GM12878 (cell line): ENCODE results near the gene SCCPDH.

Experiments used
- CHD4 ChIP-seq: fragments of 200-600 bp; sonication (generic); IDR thresholded peaks from 2 replicates; pipeline ENCODE4 v1.6.1; 2016; ENCODE audit warnings: mild to moderate bottlenecking
- CTCF ChIP-seq, 3 experiments: IDR thresholded peaks in 2 of 3; conservative IDR thresholded peaks in 1 of 3; 2 replicates each; pipeline ENCODE4 v1.5.1; 2011; ENCODE audit warnings: low read depth in 3 of 3, low read length in 3 of 3, mild to moderate bottlenecking in 3 of 3, control low read depth in 2 of 3, moderate library complexity in 2 of 3, inconsistent platforms in 1 of 3, mixed read lengths in 1 of 3; ENCODE audit not compliant: control insufficient read depth in 2 of 3, insufficient read depth in 1 of 3; ENCODE audit errors: extremely low read depth in 1 of 3
- EP300 ChIP-seq, 2 experiments: fragments of 150-350 bp in 1 of 2; IDR thresholded peaks; 2 replicates each; pipeline ENCODE4 v1.6.1; 2011 to 2012; ENCODE audit warnings: low read depth in 2 of 2, low read length in 2 of 2, borderline replicate concordance in 1 of 2, improper control_type of control experiment in 1 of 2, inconsistent platforms in 1 of 2; ENCODE audit not compliant: control insufficient read depth in 1 of 2
- POLR2AphosphoS5 ChIP-seq: IDR thresholded peaks from 2 replicates; pipeline ENCODE4 v1.6.1; 2011; ENCODE audit warnings: mild to moderate bottlenecking, low read length, inconsistent platforms
- RELA ChIP-seq: fragments of 450-650 bp; IDR thresholded peaks from 2 replicates; pipeline ENCODE4 v1.8.0; 2014; ENCODE audit warnings: borderline replicate concordance; ENCODE audit not compliant: partially characterized antibody
- TF ChIP-seq, protein P1 (sequence below): IDR thresholded peaks from 2 replicates; pipeline ENCODE4 v1.6.1; 2012; ENCODE audit warnings: mild to moderate bottlenecking, low read depth, low read length

DNA sequence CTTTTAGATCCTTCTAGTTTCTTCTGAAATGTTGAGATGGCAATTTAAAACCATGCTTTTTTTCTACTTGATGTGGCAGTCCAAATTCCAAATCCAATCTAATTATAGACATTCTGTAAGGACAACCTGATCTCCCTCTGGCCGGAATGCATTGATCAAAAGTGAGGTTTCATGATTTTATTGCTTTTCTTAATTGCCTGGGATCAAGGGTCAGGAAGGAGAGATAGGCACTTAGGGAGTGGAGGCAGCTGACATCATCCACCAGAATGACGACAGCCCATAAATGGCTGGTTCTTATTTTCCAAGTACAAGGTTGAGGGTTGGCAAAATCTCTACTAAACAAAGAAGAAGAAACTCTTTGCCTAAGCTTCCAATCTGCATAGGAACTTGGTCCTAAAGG is 46.4 kb upstream of the SCCPDH start:
- TF ChIP-seq, protein P1, sequence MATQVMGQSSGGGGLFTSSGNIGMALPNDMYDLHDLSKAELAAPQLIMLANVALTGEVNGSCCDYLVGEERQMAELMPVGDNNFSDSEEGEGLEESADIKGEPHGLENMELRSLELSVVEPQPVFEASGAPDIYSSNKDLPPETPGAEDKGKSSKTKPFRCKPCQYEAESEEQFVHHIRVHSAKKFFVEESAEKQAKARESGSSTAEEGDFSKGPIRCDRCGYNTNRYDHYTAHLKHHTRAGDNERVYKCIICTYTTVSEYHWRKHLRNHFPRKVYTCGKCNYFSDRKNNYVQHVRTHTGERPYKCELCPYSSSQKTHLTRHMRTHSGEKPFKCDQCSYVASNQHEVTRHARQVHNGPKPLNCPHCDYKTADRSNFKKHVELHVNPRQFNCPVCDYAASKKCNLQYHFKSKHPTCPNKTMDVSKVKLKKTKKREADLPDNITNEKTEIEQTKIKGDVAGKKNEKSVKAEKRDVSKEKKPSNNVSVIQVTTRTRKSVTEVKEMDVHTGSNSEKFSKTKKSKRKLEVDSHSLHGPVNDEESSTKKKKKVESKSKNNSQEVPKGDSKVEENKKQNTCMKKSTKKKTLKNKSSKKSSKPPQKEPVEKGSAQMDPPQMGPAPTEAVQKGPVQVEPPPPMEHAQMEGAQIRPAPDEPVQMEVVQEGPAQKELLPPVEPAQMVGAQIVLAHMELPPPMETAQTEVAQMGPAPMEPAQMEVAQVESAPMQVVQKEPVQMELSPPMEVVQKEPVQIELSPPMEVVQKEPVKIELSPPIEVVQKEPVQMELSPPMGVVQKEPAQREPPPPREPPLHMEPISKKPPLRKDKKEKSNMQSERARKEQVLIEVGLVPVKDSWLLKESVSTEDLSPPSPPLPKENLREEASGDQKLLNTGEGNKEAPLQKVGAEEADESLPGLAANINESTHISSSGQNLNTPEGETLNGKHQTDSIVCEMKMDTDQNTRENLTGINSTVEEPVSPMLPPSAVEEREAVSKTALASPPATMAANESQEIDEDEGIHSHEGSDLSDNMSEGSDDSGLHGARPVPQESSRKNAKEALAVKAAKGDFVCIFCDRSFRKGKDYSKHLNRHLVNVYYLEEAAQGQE = no peak
- TF ChIP-seq CHD4 (no peak), POLR2AphosphoS5 (no peak), RELA (no peak), CTCF (IDR thresholded peaks at IDR 0.05 in 2 of 3, conservative IDR thresholded peaks at IDR 0.05 in 1 of 3; ENCODE audit: control insufficient read depth in 2 of 3, extremely low read depth in 1 of 3, insufficient read depth in 1 of 3, low read depth in 3 of 3, low read length in 3 of 3) (no peak), EP300 (IDR thresholded peaks at IDR 0.05; ENCODE audit: borderline replicate concordance in 1 of 2, control insufficient read depth in 1 of 2, low read depth in 2 of 2, low read length in 2 of 2) (no peak)
